Erythroblast (primary cell): Measurements from ENCODE around the gene EVI5.

Experiments
- GATA1 ChIP-seq: IDR thresholded peaks from 2 replicates; pipeline ENCODE4 v1.6.1; 2011; ENCODE audit warnings: low read depth, mild to moderate bottlenecking, control low read depth, low read length, moderate library complexity
- POLR2A ChIP-seq: IDR thresholded peaks from 2 replicates; pipeline ENCODE4 v1.6.1; 2011; ENCODE audit warnings: mild to moderate bottlenecking, low read length

- TF ChIP-seq POLR2A (no peak), GATA1 (no peak)
Measured at GRCh38 chr1:92679980-92680379, 104.9 kb downstream of the EVI5 start.
